ENCODE results near the gene PLXNC1. TPM values are rescaled to one million over a fixed set of nuclear protein-coding genes. Genes with fewer than 3 reads are reported as not detected.

The PLXNC1 gene
- polyA plus RNA-seq, 1 of the 3 experiments (the other 2 are of a cell fraction): 0.23 TPM

DNA sequence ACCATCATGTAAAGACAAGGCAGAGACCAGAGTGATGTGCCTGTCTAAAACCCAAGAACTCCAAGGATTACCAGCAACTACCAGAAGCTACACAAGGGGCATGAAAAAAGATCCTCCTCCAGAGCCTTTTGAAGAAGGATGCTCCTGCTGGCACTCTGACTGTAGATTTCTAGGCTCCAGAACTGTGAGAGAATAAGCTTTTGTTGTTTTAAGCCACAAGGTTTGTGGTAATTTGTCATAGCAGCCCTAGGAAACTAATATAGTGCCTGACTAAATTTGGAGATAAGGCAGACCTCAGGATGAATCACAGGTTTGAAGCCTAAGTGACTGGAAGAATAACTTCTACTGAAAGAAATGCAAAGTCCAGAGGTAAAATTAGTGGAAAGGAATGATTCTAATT is 178.3 kb downstream of the PLXNC1 start (continued):
- TF ChIP-seq TEAD4 (IDR thresholded peaks at IDR 0.05; ENCODE audit: borderline replicate concordance, insufficient read depth): no peak
- no peak for TF ChIP-seq SIN3A (IDR thresholded peaks at IDR 0.05; ENCODE audit: borderline replicate concordance, low read depth, low read length)
- TF ChIP-seq RFX5 (IDR thresholded peaks at IDR 0.05; ENCODE audit: low read length): no peak
- TF ChIP-seq NFIC (IDR thresholded peaks at IDR 0.05; ENCODE audit: borderline replicate concordance): peak; percentile 29; the same call in 1 of the 2 replicates
- TF ChIP-seq TCF12 (IDR thresholded peaks at IDR 0.05): peak; percentile 83
- no peak for TF ChIP-seq NRF1 (IDR thresholded peaks at IDR 0.05; ENCODE audit: low read depth, low read length)
- TF ChIP-seq, protein P1, sequence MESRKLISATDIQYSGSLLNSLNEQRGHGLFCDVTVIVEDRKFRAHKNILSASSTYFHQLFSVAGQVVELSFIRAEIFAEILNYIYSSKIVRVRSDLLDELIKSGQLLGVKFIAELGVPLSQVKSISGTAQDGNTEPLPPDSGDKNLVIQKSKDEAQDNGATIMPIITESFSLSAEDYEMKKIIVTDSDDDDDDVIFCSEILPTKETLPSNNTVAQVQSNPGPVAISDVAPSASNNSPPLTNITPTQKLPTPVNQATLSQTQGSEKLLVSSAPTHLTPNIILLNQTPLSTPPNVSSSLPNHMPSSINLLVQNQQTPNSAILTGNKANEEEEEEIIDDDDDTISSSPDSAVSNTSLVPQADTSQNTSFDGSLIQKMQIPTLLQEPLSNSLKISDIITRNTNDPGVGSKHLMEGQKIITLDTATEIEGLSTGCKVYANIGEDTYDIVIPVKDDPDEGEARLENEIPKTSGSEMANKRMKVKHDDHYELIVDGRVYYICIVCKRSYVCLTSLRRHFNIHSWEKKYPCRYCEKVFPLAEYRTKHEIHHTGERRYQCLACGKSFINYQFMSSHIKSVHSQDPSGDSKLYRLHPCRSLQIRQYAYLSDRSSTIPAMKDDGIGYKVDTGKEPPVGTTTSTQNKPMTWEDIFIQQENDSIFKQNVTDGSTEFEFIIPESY (IDR thresholded peaks at IDR 0.05; ENCODE audit: borderline replicate concordance, low read depth): no peak

DNA sequence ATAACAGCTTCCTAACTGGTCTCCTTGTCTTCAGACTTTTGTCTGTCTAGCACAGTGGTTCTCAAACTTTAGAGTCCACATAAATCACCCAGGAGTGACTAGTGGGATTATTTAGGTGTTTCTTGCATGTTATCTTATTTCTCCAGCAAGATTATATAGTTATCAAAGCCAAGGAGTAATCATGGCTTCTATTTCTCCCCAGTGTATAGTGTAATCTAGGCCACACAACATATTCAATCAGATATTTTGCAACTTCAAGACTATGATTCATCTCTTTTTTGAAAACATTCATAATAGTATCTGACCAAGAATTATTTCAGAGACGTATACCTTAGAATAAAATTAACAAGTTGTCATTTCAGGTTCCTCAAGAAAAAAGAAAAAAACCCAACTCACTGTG is 179.4 kb downstream of the PLXNC1 start:
- Histone ChIP-seq H3K27ac (ENCODE audit: low read depth in 2 of 2, low read length in 1 of 2) (no peak overlapping the region), H3K9ac (no peak overlapping the region), H4K20me1 (ENCODE audit: insufficient read depth) (no peaks in the 10 kb centered on the region), H3K9me3 (no peaks in the 10 kb centered on the region), H3K79me2 (ENCODE audit: insufficient read depth) (no peaks in the 10 kb centered on the region), H3K4me3 (ENCODE audit: low read depth in 2 of 2, low read length in 1 of 2) (no peak overlapping the region), H2AFZ (ENCODE audit: low read depth) (no peak overlapping the region), H3K27me3 (ENCODE audit: insufficient read depth) (no peaks in the 10 kb centered on the region), H3K36me3 (replicated peaks in 1 of 2; ENCODE audit: control insufficient read depth in 1 of 2, insufficient read depth in 2 of 2, low read length in 1 of 2) (peaks cover 11 to 24% of the 10 kb centered on the region in 2 experiments), H3K4me1 (ENCODE audit: control insufficient read depth in 1 of 2, insufficient read depth in 2 of 2, low read depth in 1 of 2, low read length in 1 of 2) (no peaks in the 10 kb centered on the region), H3F3A (replicated peaks; ENCODE audit: insufficient read depth) (peaks cover 18% of the 10 kb centered on the region), H3K9me2 (no peaks in the 10 kb centered on the region), H3K4me2 (no peak overlapping the region)
- ChIA-PET POLR2A (no interaction called here), CTCF (interaction anchor here (1.2 kb wide), 1 partner anchor 20 kb away, joined by 3 read pairs; no protein-coding TSS in a partner anchor)
- TF ChIP-seq ELF1 (IDR thresholded peaks at IDR 0.05): no peak
- TF ChIP-seq, protein P2, sequence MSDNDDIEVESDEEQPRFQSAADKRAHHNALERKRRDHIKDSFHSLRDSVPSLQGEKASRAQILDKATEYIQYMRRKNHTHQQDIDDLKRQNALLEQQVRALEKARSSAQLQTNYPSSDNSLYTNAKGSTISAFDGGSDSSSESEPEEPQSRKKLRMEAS (IDR thresholded peaks at IDR 0.05; ENCODE audit: low read depth): no peak
- TF ChIP-seq, protein P3, sequence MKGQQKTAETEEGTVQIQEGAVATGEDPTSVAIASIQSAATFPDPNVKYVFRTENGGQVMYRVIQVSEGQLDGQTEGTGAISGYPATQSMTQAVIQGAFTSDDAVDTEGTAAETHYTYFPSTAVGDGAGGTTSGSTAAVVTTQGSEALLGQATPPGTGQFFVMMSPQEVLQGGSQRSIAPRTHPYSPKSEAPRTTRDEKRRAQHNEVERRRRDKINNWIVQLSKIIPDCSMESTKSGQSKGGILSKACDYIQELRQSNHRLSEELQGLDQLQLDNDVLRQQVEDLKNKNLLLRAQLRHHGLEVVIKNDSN (IDR thresholded peaks at IDR 0.05; ENCODE audit: borderline replicate concordance, low read depth): no peak
- no peak for TF ChIP-seq NFIC (IDR thresholded peaks at IDR 0.05; ENCODE audit: borderline replicate concordance)
- TF ChIP-seq EZH2phosphoT487 (IDR thresholded peaks at IDR 0.05; ENCODE audit: borderline replicate concordance, low read depth): no peak
- TF ChIP-seq TAF1 (IDR thresholded peaks at IDR 0.05; ENCODE audit: borderline replicate concordance, low read depth, low read length): no peak
- no peak for TF ChIP-seq CHD2 (IDR thresholded peaks at IDR 0.05; ENCODE audit: low read length, partially characterized antibody)
- no peak for TF ChIP-seq POLR2AphosphoS5 (IDR thresholded peaks at IDR 0.05; ENCODE audit: low read depth, low read length)
- no peak for TF ChIP-seq RXRA (IDR thresholded peaks at IDR 0.05; ENCODE audit: borderline replicate concordance, low read depth)
- no peak for TF ChIP-seq SIN3A (IDR thresholded peaks at IDR 0.05; ENCODE audit: borderline replicate concordance, low read depth, low read length)
- no peak for TF ChIP-seq GATA2 (CRISPR knock-in tag; IDR thresholded peaks at IDR 0.05)
- no peak for TF ChIP-seq FOXJ3 (CRISPR knock-in tag; IDR thresholded peaks at IDR 0.05)
- TF ChIP-seq, protein P4, sequence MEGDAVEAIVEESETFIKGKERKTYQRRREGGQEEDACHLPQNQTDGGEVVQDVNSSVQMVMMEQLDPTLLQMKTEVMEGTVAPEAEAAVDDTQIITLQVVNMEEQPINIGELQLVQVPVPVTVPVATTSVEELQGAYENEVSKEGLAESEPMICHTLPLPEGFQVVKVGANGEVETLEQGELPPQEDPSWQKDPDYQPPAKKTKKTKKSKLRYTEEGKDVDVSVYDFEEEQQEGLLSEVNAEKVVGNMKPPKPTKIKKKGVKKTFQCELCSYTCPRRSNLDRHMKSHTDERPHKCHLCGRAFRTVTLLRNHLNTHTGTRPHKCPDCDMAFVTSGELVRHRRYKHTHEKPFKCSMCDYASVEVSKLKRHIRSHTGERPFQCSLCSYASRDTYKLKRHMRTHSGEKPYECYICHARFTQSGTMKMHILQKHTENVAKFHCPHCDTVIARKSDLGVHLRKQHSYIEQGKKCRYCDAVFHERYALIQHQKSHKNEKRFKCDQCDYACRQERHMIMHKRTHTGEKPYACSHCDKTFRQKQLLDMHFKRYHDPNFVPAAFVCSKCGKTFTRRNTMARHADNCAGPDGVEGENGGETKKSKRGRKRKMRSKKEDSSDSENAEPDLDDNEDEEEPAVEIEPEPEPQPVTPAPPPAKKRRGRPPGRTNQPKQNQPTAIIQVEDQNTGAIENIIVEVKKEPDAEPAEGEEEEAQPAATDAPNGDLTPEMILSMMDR (IDR thresholded peaks at IDR 0.05): no peak
- TF ChIP-seq, protein P5, sequence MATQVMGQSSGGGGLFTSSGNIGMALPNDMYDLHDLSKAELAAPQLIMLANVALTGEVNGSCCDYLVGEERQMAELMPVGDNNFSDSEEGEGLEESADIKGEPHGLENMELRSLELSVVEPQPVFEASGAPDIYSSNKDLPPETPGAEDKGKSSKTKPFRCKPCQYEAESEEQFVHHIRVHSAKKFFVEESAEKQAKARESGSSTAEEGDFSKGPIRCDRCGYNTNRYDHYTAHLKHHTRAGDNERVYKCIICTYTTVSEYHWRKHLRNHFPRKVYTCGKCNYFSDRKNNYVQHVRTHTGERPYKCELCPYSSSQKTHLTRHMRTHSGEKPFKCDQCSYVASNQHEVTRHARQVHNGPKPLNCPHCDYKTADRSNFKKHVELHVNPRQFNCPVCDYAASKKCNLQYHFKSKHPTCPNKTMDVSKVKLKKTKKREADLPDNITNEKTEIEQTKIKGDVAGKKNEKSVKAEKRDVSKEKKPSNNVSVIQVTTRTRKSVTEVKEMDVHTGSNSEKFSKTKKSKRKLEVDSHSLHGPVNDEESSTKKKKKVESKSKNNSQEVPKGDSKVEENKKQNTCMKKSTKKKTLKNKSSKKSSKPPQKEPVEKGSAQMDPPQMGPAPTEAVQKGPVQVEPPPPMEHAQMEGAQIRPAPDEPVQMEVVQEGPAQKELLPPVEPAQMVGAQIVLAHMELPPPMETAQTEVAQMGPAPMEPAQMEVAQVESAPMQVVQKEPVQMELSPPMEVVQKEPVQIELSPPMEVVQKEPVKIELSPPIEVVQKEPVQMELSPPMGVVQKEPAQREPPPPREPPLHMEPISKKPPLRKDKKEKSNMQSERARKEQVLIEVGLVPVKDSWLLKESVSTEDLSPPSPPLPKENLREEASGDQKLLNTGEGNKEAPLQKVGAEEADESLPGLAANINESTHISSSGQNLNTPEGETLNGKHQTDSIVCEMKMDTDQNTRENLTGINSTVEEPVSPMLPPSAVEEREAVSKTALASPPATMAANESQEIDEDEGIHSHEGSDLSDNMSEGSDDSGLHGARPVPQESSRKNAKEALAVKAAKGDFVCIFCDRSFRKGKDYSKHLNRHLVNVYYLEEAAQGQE (IDR thresholded peaks at IDR 0.05; ENCODE audit: low read depth, low read length): no peak
- 94% methylated on average over 1 of the region's 1 CpG for WGBS (ENCODE audit: low lambda C conversion rate)
- no peak for DNase-seq

Data from SK-N-SH (cell line).